Left renal pelvis (tissue), 4 donors: ENCODE results near the gene C15orf39. TPM values are rescaled to one million over a fixed set of nuclear protein-coding genes. Genes with fewer than 3 reads are reported as not detected.
"Not testable (repeated sequence)": the region's sequence is repeated elsewhere in the genome, so short reads cannot be mapped to it uniquely, and the experiment has no call there.

Source experiments
- DNase-seq, 4 donors: peaks; one replicate each; pipeline ENCODE4 v3.0.0-alpha.2; 2013; ENCODE audit warnings: low read depth in 4 of 4, low spot score in 3 of 4
- polyA plus RNA-seq, 4 donors: library from polyadenylated mRNA; unstranded; fragments of 120-200 nt; gene quantifications; one replicate each; pipeline ENCODE4 v1.2.1, GENCODE V29; 2013; ENCODE audit not compliant: insufficient read length in 4 of 4

C15orf39 gene
- polyA plus RNA-seq = 10 to 100 TPM in 2 of 4 donors, 1 to 10 TPM in 2; 8.9 to 11.1 (median 9.8) TPM

GRCh38 chr15:75201616-75202250, at the start of gene C15orf39:
Gene C15orf39, plus strand, starts transcription at chr15:75201882. Its CDS starts 4,167 bp downstream, at chr15:75206049.
- DNase-seq = no peak

GRCh38 chr15:75152382-75153079, 49.2 kb upstream of the C15orf39 start:
- no peak for DNase-seq

- no peak for DNase-seq
Observed at GRCh38 chr15:75153087-75153486, 48.6 kb upstream of the C15orf39 start.

GRCh38 chr15:75153565-75154276, 48.0 kb upstream of the C15orf39 start:
- no peak for DNase-seq

- no peak for DNase-seq
Observed at GRCh38 chr15:75154461-75155062, 47.1 kb upstream of the C15orf39 start.

GRCh38 chr15:75156326-75157215, 45.1 kb upstream of the C15orf39 start:
- DNase-seq = no peak

GRCh38 chr15:75158402-75158801, 43.3 kb upstream of the C15orf39 start:
- DNase-seq = no peak

- no peak for DNase-seq
Observed at GRCh38 chr15:75159244-75159643, 42.4 kb upstream of the C15orf39 start.

GRCh38 chr15:75161106-75161916, 40.4 kb upstream of the C15orf39 start:
- no peak for DNase-seq

GRCh38 chr15:75161917-75162414, 39.7 kb upstream of the C15orf39 start:
- no peak for DNase-seq

GRCh38 chr15:75163150-75163564, 38.5 kb upstream of the C15orf39 start:
- no peak for DNase-seq

- DNase-seq = no peak
Observed at GRCh38 chr15:75164625-75165350, 36.9 kb upstream of the C15orf39 start.

- DNase-seq = not testable (repeated sequence)
Observed at GRCh38 chr15:75166489-75167063, 35.1 kb upstream of the C15orf39 start.

- no peak for DNase-seq
Observed at GRCh38 chr15:75167588-75168350, 33.9 kb upstream of the C15orf39 start.

- no peak for DNase-seq
Observed at GRCh38 chr15:75168374-75168773, 33.3 kb upstream of the C15orf39 start.

- DNase-seq = no peak
Observed at GRCh38 chr15:75170203-75170602, 31.5 kb upstream of the C15orf39 start.

- DNase-seq = no peak
Observed at GRCh38 chr15:75170711-75171341, 30.9 kb upstream of the C15orf39 start.
